H1 (cell line): ENCODE measurements around the gene OSBPL9. TPM values are rescaled to one million over a fixed set of nuclear protein-coding genes. Genes with fewer than 3 reads are reported as not detected.

Source experiments
- CTCF ChIA-PET: fragments of 300-600 bp; sonication (Branson Sonifier 250); formaldehyde crosslinking; loops from one replicate; lab custom pipeline; 2021; ENCODE audit not compliant: partially characterized antibody; lab: Charles Lee
- POLR2A ChIA-PET: fragments of 300-600 bp; sonication (Branson Sonifier 250); formaldehyde crosslinking; loops from one replicate; lab custom pipeline; 2021; ENCODE audit warnings: inconsistent platforms; ENCODE audit not compliant: partially characterized antibody; lab: Charles Lee
- DNase-seq, 2 experiments: peaks; one replicate each; pipeline versions ENCODE4 v3.0.0 to v3.0.0-alpha.2; 2010 to 2022; ENCODE audit warnings: low spot score in 2 of 2, low read depth in 1 of 2, mixed read lengths in 1 of 2
- FAIRE-seq: peaks from 2 replicates; lab custom pipeline; 2011; peaks lifted over from hg19 to GRCh38; lab: Jason Lieb, UNC
- H2AFZ ChIP-seq: 2 replicates; pipeline ENCODE4 v1.8.1; 2012; ENCODE audit warnings: low read length, inconsistent platforms
- H2AK5ac ChIP-seq: 2 replicates; pipeline ENCODE4 v1.6.1; 2013; ENCODE audit warnings: low read depth, low read length
- H2BK120ac ChIP-seq: replicated peaks from 2 replicates; pipeline ENCODE3; 2013; ENCODE audit warnings: low read depth, low read length, inconsistent platforms
- H2BK12ac ChIP-seq: 2 replicates; pipeline ENCODE4 v1.6.1; 2013; ENCODE audit warnings: low read depth, low read length
- H2BK15ac ChIP-seq: 2 replicates; pipeline ENCODE4 v1.6.1; 2013; ENCODE audit warnings: low read length
- H2BK20ac ChIP-seq: 2 replicates; pipeline ENCODE4 v1.6.1; 2013; ENCODE audit warnings: low read length
- H2BK5ac ChIP-seq: 2 replicates; pipeline ENCODE4 v1.6.1; 2013; ENCODE audit warnings: low read depth, low read length
- H3K14ac ChIP-seq: 2 replicates; pipeline ENCODE4 v1.6.1; 2013; ENCODE audit warnings: inconsistent platforms; ENCODE audit not compliant: insufficient read length
- H3K18ac ChIP-seq: 2 replicates; pipeline ENCODE4 v1.6.1; 2013; ENCODE audit warnings: low read length; ENCODE audit errors: extremely low read depth
- H3K23ac ChIP-seq: 2 replicates; pipeline ENCODE4 v1.6.1; 2013; ENCODE audit warnings: inconsistent platforms; ENCODE audit not compliant: insufficient read length
- H3K23me2 ChIP-seq: 2 replicates; pipeline ENCODE4 v1.6.1; 2013; ENCODE audit warnings: low read depth, low read length
- H3K27ac ChIP-seq: 2 replicates; pipeline ENCODE4 v1.6.1; 2011; ENCODE audit warnings: low read depth, low read length, inconsistent platforms
- H3K27me3 ChIP-seq, 4 experiments: replicated peaks in 1 of 4; 1 replicate in 1 of 4; 2 replicates in 3 of 4; pipeline versions ENCODE4 v1.6.1 to v1.8.1; 2011 to 2013; ENCODE audit warnings: low read length in 3 of 4, mild to moderate bottlenecking in 3 of 4, inconsistent platforms in 2 of 4, mixed read lengths in 2 of 4, moderate library complexity in 1 of 4; ENCODE audit not compliant: control insufficient read depth in 3 of 4, insufficient read depth in 3 of 4; ENCODE audit errors: extremely low read depth in 1 of 4
- H3K36me3 ChIP-seq, 4 experiments: 2 replicates each; pipeline versions ENCODE4 v1.6.1 to v1.8.1; 2011 to 2013; ENCODE audit warnings: mild to moderate bottlenecking in 4 of 4, low read length in 3 of 4, moderate library complexity in 2 of 4, control low read depth in 1 of 4, inconsistent platforms in 1 of 4; ENCODE audit not compliant: insufficient read depth in 4 of 4, control insufficient read depth in 2 of 4
- H3K4ac ChIP-seq: replicated peaks from 2 replicates; pipeline ENCODE3; 2013; ENCODE audit warnings: low read length, low read depth, mixed read lengths, inconsistent platforms; ENCODE audit not compliant: insufficient read length
- H3K4me1 ChIP-seq, 4 experiments: replicated peaks in 1 of 4; 1 replicate in 1 of 4; 2 replicates in 3 of 4; pipeline versions ENCODE4 v1.6.1 to v1.8.1; 2011 to 2013; ENCODE audit warnings: low read length in 3 of 4, inconsistent platforms in 2 of 4, mixed read lengths in 1 of 4; ENCODE audit not compliant: insufficient read depth in 4 of 4, control insufficient read depth in 3 of 4
- H3K4me2 ChIP-seq, 2 experiments: 2 replicates each; pipeline versions ENCODE4 v1.6.1 to v1.8.1; 2011 to 2013; ENCODE audit warnings: low read depth in 2 of 2, low read length in 2 of 2, control low read depth in 1 of 2, inconsistent platforms in 1 of 2, mild to moderate bottlenecking in 1 of 2; ENCODE audit not compliant: insufficient read depth in 1 of 2
- H3K4me3 ChIP-seq, 4 experiments: fragments of 200-600, 300-600 bp in 1 of 4; sonication (generic), shearing (Covaris generic), sonication (Bioruptor Twin) in 1 of 4; 2 replicates each; pipeline versions ENCODE4 v1.5.1 to v1.8.1; 2011 to 2016; ENCODE audit warnings: low read length in 4 of 4, low read depth in 3 of 4, control low read depth in 2 of 4, inconsistent platforms in 2 of 4, mild to moderate bottlenecking in 2 of 4, mixed read lengths in 1 of 4, moderate library complexity in 1 of 4; ENCODE audit not compliant: insufficient read depth in 2 of 4; ENCODE audit errors: extremely low read depth in 1 of 4
- H3K56ac ChIP-seq: replicated peaks from 2 replicates; pipeline ENCODE3; 2013; ENCODE audit warnings: low read depth, mild to moderate bottlenecking, mixed read lengths, low read length, inconsistent platforms; ENCODE audit not compliant: insufficient read length
- H3K79me1 ChIP-seq: 2 replicates; pipeline ENCODE4 v1.6.1; 2013; ENCODE audit warnings: low read depth, low read length, control low read depth
- H3K79me2 ChIP-seq, 2 experiments: 2 replicates each; pipeline versions ENCODE4 v1.6.1 to v1.8.1; 2012 to 2013; ENCODE audit warnings: low read length in 2 of 2, mild to moderate bottlenecking in 2 of 2, inconsistent platforms in 1 of 2; ENCODE audit not compliant: insufficient read depth in 2 of 2, control insufficient read depth in 1 of 2
- H3K9ac ChIP-seq, 4 experiments: replicated peaks in 1 of 4; 1 replicate in 1 of 4; 2 replicates in 3 of 4; pipeline versions ENCODE4 v1.6.1 to v1.8.1; 2011 to 2013; ENCODE audit warnings: low read depth in 3 of 4, low read length in 3 of 4, control low read depth in 2 of 4, mild to moderate bottlenecking in 2 of 4, moderate library complexity in 2 of 4, inconsistent platforms in 1 of 4; ENCODE audit errors: extremely low read depth in 1 of 4
- H3K9me3 ChIP-seq, 2 experiments: 2 replicates each; pipeline versions ENCODE4 v1.6.1 to v1.8.1; 2012 to 2013; ENCODE audit warnings: mild to moderate bottlenecking in 2 of 2, moderate library complexity in 2 of 2, control low read depth in 1 of 2, inconsistent platforms in 1 of 2, low read depth in 1 of 2, low read length in 1 of 2, mixed read lengths in 1 of 2; ENCODE audit not compliant: insufficient read depth in 2 of 2
- H4K20me1 ChIP-seq, 2 experiments: replicated peaks in 1 of 2; 2 replicates each; pipeline versions ENCODE3 to v1.8.1; 2011 to 2013; ENCODE audit warnings: inconsistent platforms in 2 of 2, low read length in 2 of 2, mild to moderate bottlenecking in 1 of 2; ENCODE audit not compliant: insufficient read depth in 2 of 2, control insufficient read depth in 1 of 2
- H4K5ac ChIP-seq: 2 replicates; pipeline ENCODE4 v1.6.1; 2013; ENCODE audit warnings: low read length, low read depth, mixed read lengths, inconsistent platforms; ENCODE audit not compliant: insufficient read length
- H4K8ac ChIP-seq: 2 replicates; pipeline ENCODE4 v1.8.0; 2013; ENCODE audit warnings: mild to moderate bottlenecking, moderate library complexity, low read length, inconsistent platforms; ENCODE audit not compliant: insufficient read depth; ENCODE audit errors: extremely low read depth
- H4K91ac ChIP-seq: replicated peaks from 2 replicates; pipeline ENCODE3; 2013; ENCODE audit warnings: low read length, mixed read lengths, inconsistent platforms; ENCODE audit not compliant: insufficient read length
- CBX8 ChIP-seq: fragments of 300-800, 300-1000 bp; sonication (generic); IDR thresholded peaks from 2 replicates; pipeline ENCODE4 v1.7.1; 2016; ENCODE audit warnings: low read depth, low read length, borderline replicate concordance
- FOSL1 ChIP-seq: IDR thresholded peaks from 2 replicates; pipeline ENCODE4 v1.6.1; 2011; ENCODE audit warnings: mild to moderate bottlenecking, low read depth, low read length, moderate library complexity; ENCODE audit not compliant: insufficient read depth
- HDAC6 ChIP-seq: IDR thresholded peaks from one replicate; pipeline ENCODE4 v1.7.1; 2012; ENCODE audit warnings: low read depth, mild to moderate bottlenecking, inconsistent platforms, low read length, moderate library complexity
- KDM4A ChIP-seq: IDR thresholded peaks from one replicate; pipeline ENCODE4 v1.7.1; 2012; ENCODE audit warnings: low read depth, mild to moderate bottlenecking, moderate library complexity, low read length, inconsistent platforms; ENCODE audit not compliant: severe bottlenecking
- NRF1 ChIP-seq: IDR thresholded peaks from 2 replicates; pipeline ENCODE4 v1.6.1; 2011; ENCODE audit warnings: mild to moderate bottlenecking, low read depth, low read length, improper control_type of control experiment
- SAP30 ChIP-seq: fragments of 300-600 bp; sonication (generic); IDR thresholded peaks from 2 replicates; pipeline ENCODE4 v1.7.1; 2012; ENCODE audit warnings: low read length, moderate library complexity, mild to moderate bottlenecking, inconsistent platforms; ENCODE audit not compliant: insufficient read depth, insufficient replicate concordance
- SIRT6 ChIP-seq: IDR thresholded peaks from one replicate; pipeline ENCODE4 v1.7.1; 2012; ENCODE audit warnings: low read length, inconsistent platforms
- WGBS, 2 experiments: shearing (Covaris generic) in 1 of 2; methylation state at CpG; one replicate each; pipeline versions ENCODE4 v1.1.6 to v1.1.7; 2013 to 2015; ENCODE audit warnings: low lambda C conversion rate in 2 of 2, mixed read lengths in 2 of 2, inconsistent platforms in 1 of 2, low coverage in 1 of 2, missing lambda C conversion rate in 1 of 2; ENCODE audit not compliant: insufficient replicate concordance in 2 of 2, insufficient coverage in 1 of 2, insufficient read length in 1 of 2; ENCODE audit errors: extremely low coverage in 1 of 2, missing lambda C conversion rate in 1 of 2; 5-methylcytosine and 5-hydroxymethylcytosine counted together
- polyA plus RNA-seq, 7 experiments: library from polyadenylated mRNA; depleted of rRNA in 3 of 7; stranded (reverse) in 5 of 7; unstranded in 2 of 7; fragments of >200 nt in 5 of 7; fragments of 200-250 nt in 2 of 7; gene quantifications; 1 replicate in 5 of 7; 2 replicates in 1 of 7; 4 replicates in 1 of 7; pipeline versions ENCODE4 v1.2.1 to v1.2.3, GENCODE V29; 2011 to 2013; ENCODE audit warnings: missing spikeins in 2 of 7, mixed read lengths in 2 of 7
- total RNA-seq: library from RNA; stranded (reverse); fragmentation: NEBNext Ultra II Directional; extraction: Animal tissue kit (Norgen Biotek cat#: 25700); gene quantifications from 2 replicates; pipeline ENCODE4 v1.2.1, GENCODE V29; 2021
- TF ChIP-seq, protein P1 (sequence below): IDR thresholded peaks from 2 replicates; pipeline ENCODE4 v1.6.1; 2012; ENCODE audit warnings: inconsistent platforms

Gene OSBPL9
- total and polyA plus RNA-seq, 2 of the 8 experiments (the other 6 are each of a cell fraction or from before 2014, with no cell fraction given) = 58.2 to 71.6 TPM

- 88% methylated on average over 1 of the region's 1 CpG; no CpG with 5 or more reads in 1 of the 2 experiments for WGBS, 2 experiments
- H3K4ac ChIP-seq = no peak overlapping the region
- no peak overlapping the region for H3K56ac ChIP-seq
- no peak overlapping the region for H3K27ac ChIP-seq
- H3K23ac ChIP-seq = no peak overlapping the region
- H4K5ac ChIP-seq = no peak overlapping the region
- H2BK120ac ChIP-seq = no peak overlapping the region
- H3K14ac ChIP-seq = no peak overlapping the region
- no peaks in the 10 kb centered on the region for H3K23me2 ChIP-seq
- no peak for TF ChIP-seq FOSL1
- TF ChIP-seq HDAC6 = no peak
- no peak for TF ChIP-seq CBX8
- no peak for TF ChIP-seq NRF1
- no peak for TF ChIP-seq KDM4A
- no peak for TF ChIP-seq SIRT6
- no peak for TF ChIP-seq SAP30
- TF ChIP-seq, protein P1, sequence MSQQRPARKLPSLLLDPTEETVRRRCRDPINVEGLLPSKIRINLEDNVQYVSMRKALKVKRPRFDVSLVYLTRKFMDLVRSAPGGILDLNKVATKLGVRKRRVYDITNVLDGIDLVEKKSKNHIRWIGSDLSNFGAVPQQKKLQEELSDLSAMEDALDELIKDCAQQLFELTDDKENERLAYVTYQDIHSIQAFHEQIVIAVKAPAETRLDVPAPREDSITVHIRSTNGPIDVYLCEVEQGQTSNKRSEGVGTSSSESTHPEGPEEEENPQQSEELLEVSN = no peak
- TF ChIP-seq, all 59 proteins: peak for 0
- no peak overlapping the region for H3K4me3 ChIP-seq
- no peak overlapping the region for H2AFZ ChIP-seq
- no peaks in the 10 kb centered on the region for H3K27me3 ChIP-seq
- peaks cover 0 to 7% of the 10 kb centered on the region in 2 experiments; a peak in 2 of 4 replicates for H3K79me2 ChIP-seq
- no peaks in the 10 kb centered on the region for H4K20me1 ChIP-seq
- no peak overlapping the region for H2BK15ac ChIP-seq
- CTCF ChIA-PET = no interaction called here
- H3K36me3 ChIP-seq = peaks cover 8 to 32% (median 13%) of the 10 kb centered on the region in 4 experiments; a peak in 7 of 8 replicates
- no peak overlapping the region for H3K9ac ChIP-seq
- no peak overlapping the region for H2BK5ac ChIP-seq
- H3K4me2 ChIP-seq = no peak overlapping the region
- no peaks in the 10 kb centered on the region for H3K79me1 ChIP-seq
- POLR2A ChIA-PET = interaction anchor here (1.2 kb wide), 1 partner anchor 43 kb away, joined by 3 read pairs; no protein-coding TSS in a partner anchor
- H4K91ac ChIP-seq = no peak overlapping the region
- FAIRE-seq (no peak), DNase-seq (no peak)
- H4K8ac ChIP-seq = no peak overlapping the region
- H2AK5ac ChIP-seq = no peak overlapping the region
- no peak overlapping the region for H2BK12ac ChIP-seq
- no peaks in the 10 kb centered on the region for H3K9me3 ChIP-seq
- H3K18ac ChIP-seq = no peak overlapping the region
- no peaks in the 10 kb centered on the region for H3K4me1 ChIP-seq
- no peak overlapping the region for H2BK20ac ChIP-seq
Measured at GRCh38 chr1:51837243-51837642, 220.4 kb downstream of the OSBPL9 start.
